Measurements from ENCODE around the gene CRADD.

DNA sequence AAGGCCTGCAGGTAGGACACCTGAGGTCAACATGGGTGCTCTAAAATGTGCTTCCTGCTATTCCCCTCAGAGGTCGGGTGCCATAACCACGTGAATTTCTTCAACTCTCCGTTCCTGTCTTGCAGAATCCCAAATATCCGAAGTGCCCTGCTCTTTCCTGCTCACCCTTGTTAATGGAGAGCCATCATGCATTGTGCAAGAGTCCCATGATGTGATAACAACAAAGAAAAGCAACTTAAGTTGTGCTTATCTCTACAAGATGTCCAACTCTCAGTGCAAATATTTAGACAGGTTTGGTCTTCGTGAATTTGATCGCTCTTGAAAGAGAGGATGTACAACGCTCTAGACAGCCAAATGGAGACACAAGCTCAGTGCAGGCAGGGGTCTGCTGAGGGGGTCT lies 260.6 kb downstream of the CRADD start:
- TF ChIP-seq EZH2 (IDR thresholded peaks at IDR 0.05; ENCODE audit: borderline replicate concordance, low read depth, low read length, severe bottlenecking), result no peak
- TF ChIP-seq, protein P1, sequence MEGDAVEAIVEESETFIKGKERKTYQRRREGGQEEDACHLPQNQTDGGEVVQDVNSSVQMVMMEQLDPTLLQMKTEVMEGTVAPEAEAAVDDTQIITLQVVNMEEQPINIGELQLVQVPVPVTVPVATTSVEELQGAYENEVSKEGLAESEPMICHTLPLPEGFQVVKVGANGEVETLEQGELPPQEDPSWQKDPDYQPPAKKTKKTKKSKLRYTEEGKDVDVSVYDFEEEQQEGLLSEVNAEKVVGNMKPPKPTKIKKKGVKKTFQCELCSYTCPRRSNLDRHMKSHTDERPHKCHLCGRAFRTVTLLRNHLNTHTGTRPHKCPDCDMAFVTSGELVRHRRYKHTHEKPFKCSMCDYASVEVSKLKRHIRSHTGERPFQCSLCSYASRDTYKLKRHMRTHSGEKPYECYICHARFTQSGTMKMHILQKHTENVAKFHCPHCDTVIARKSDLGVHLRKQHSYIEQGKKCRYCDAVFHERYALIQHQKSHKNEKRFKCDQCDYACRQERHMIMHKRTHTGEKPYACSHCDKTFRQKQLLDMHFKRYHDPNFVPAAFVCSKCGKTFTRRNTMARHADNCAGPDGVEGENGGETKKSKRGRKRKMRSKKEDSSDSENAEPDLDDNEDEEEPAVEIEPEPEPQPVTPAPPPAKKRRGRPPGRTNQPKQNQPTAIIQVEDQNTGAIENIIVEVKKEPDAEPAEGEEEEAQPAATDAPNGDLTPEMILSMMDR (IDR thresholded peaks at IDR 0.05; ENCODE audit: borderline replicate concordance, extremely low read depth, low read length, poor library complexity, severe bottlenecking), result no peak

Data from DND-41 (cell line).